Esophagus muscularis mucosa (tissue), 4 donors: ENCODE data around the gene NONO. TPM values are rescaled to one million over a fixed set of nuclear protein-coding genes. Genes with fewer than 3 reads are reported as not detected.
A peak's percentile ranks its signal among the peaks of the same experiment; 100 is the strongest.
"Not testable (repeated sequence)": the region's sequence is repeated elsewhere in the genome, so short reads cannot be mapped to it uniquely, and the experiment has no call there.

ENCODE experiments used
- DNase-seq: peaks from one replicate; pipeline ENCODE4 v3.0.0-alpha.2; 2017; ENCODE audit errors: extremely low spot score
- H3K27ac ChIP-seq, 4 donors: fragments of 200-600 bp; sonication (generic); replicated peaks in 1 of 4; 1 replicate in 3 of 4; 2 replicates in 1 of 4; pipeline ENCODE4 v1.5.1; 2016 to 2019; ENCODE audit warnings: mild to moderate bottlenecking in 1 of 4
- H3K27me3 ChIP-seq, 4 donors: fragments of 200-600 bp; sonication (generic); one replicate each; pipeline versions ENCODE4 v1.5.1 to v1.6.0; 2016 to 2019
- H3K36me3 ChIP-seq, 4 donors: fragments of 200-600 bp; sonication (generic); one replicate each; pipeline ENCODE4 v1.5.1; 2016 to 2019
- H3K4me1 ChIP-seq, 4 donors: fragments of 200-600 bp; sonication (generic); one replicate each; pipeline ENCODE4 v1.5.1; 2016 to 2019
- H3K4me3 ChIP-seq, 4 donors: fragments of 200-600 bp; sonication (generic); 1 replicate in 2 of 4; 2 replicates in 2 of 4; pipeline ENCODE4 v1.5.1; 2016 to 2019; ENCODE audit warnings: mild to moderate bottlenecking in 4 of 4, moderate library complexity in 1 of 4
- H3K9me3 ChIP-seq, 4 donors: fragments of 200-600 bp; sonication (generic); 1 replicate in 3 of 4; 2 replicates in 1 of 4; pipeline ENCODE4 v1.5.1; 2016 to 2019
- EP300 ChIP-seq: sonication (generic); formaldehyde crosslinking; IDR thresholded peaks from one replicate; pipeline ENCODE4 v1.6.1; 2017; ENCODE audit warnings: antibody characterized with exemption
- POLR2A ChIP-seq: fragments of 450-650 bp; IDR thresholded peaks from one replicate; pipeline ENCODE4 v1.6.1; 2017; ENCODE audit warnings: antibody characterized with exemption, moderate library complexity, mild to moderate bottlenecking, low read depth
- POLR2AphosphoS5 ChIP-seq, 2 donors: sonication (generic); formaldehyde crosslinking; IDR thresholded peaks; one replicate each; pipeline ENCODE4 v1.6.1; 2017; ENCODE audit warnings: antibody characterized with exemption in 2 of 2
- WGBS: methylation state at CpG from one replicate; pipeline ENCODE4 v1.1.5; 2018; 5-methylcytosine and 5-hydroxymethylcytosine counted together
- intact Hi-C: fragments of 100-400 bp; cut with DNase I; formaldehyde crosslinking; loops from one replicate; pipeline ENCODE4 v1.15.1; 2023
- total RNA-seq, 4 donors: library from RNA; depleted of rRNA; stranded (reverse); fragments of >200 nt; gene quantifications; one replicate each; pipeline versions ENCODE4 v1.1.0 to v1.2.1, GENCODE V29; 2016
- TF ChIP-seq, protein P1 (sequence below), 3 experiments: fragments of 200-600 bp in 2 of 3; fragments of 450-650 bp in 1 of 3; sonication (generic) in 2 of 3; IDR thresholded peaks; one replicate each; pipeline ENCODE4 v1.5.1; 2017 to 2019; ENCODE audit warnings: antibody characterized with exemption in 3 of 3, mild to moderate bottlenecking in 2 of 3, moderate library complexity in 1 of 3

NONO gene
- total RNA-seq, 4 donors from 2014 or later, result 191 to 237 (median 235) TPM

DNA sequence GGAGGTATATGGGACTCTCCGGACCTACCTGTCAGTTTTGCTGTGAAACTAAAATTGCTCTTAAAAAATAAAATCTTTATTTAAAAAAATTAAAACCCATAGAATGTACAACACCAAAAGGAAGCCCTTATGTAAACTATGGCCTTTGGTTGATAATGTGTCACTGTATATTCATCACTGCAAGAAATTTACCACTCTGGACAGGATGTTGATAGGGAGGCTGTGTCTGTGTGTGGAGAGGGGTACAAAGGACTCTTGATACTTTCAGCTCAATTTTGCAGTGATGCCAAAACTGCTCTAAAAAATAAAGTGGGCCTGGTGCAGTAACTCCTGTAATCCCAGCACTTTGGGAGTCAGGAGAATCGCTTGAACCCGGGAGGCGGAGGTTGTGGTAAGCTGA lies 26.6 kb upstream of the NONO start:
- WGBS, result 83% methylated on average over 4 of the region's 4 CpGs
- H3K4me1 ChIP-seq, result peaks cover 6 to 18% (median 18%) of the 10 kb centered on the region in 4 donors
- no peak overlapping the region for H3K27ac ChIP-seq
- DNase-seq, result no peak
- H3K4me3 ChIP-seq, result no peak overlapping the region
- no peaks in the 10 kb centered on the region for H3K27me3 ChIP-seq
- H3K36me3 ChIP-seq, result no peaks in the 10 kb centered on the region
- TF ChIP-seq POLR2AphosphoS5 (IDR thresholded peaks at IDR 0.05) (no peak), EP300 (no peak), POLR2A (no peak)
- TF ChIP-seq, protein P1, sequence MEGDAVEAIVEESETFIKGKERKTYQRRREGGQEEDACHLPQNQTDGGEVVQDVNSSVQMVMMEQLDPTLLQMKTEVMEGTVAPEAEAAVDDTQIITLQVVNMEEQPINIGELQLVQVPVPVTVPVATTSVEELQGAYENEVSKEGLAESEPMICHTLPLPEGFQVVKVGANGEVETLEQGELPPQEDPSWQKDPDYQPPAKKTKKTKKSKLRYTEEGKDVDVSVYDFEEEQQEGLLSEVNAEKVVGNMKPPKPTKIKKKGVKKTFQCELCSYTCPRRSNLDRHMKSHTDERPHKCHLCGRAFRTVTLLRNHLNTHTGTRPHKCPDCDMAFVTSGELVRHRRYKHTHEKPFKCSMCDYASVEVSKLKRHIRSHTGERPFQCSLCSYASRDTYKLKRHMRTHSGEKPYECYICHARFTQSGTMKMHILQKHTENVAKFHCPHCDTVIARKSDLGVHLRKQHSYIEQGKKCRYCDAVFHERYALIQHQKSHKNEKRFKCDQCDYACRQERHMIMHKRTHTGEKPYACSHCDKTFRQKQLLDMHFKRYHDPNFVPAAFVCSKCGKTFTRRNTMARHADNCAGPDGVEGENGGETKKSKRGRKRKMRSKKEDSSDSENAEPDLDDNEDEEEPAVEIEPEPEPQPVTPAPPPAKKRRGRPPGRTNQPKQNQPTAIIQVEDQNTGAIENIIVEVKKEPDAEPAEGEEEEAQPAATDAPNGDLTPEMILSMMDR (IDR thresholded peaks at IDR 0.05), result no peak
- H3K9me3 ChIP-seq, result no peaks in the 10 kb centered on the region
- intact Hi-C loops, result loop anchor here (1.0 to 10.0 kb wide), 3 partner anchors 25 to 132 kb away; partner anchors contain the start of gene TAF1

DNA sequence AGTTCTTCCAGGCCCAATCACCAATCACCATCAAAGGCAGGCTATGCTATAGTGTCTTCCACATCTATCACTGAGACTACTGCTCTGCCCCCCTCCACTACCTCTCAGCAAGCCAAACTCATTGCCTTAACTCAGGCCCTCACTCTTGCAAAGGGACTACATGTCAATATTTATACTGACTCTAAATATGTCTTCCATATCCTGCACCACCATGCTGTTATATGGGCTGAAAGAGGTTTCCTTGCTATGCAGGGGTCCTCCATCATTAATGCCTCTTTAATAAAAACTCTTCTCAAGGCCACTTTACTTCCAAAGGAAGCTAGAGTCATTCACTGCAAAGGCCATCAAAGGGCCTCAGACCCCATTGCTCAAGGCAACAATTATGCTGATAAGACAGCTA lies 14.8 kb upstream of the NONO start:
- H3K9me3 ChIP-seq, H3K27ac ChIP-seq, H3K4me3 ChIP-seq, H3K36me3 ChIP-seq, intact Hi-C loops, H3K4me1 ChIP-seq, H3K27me3 ChIP-seq, DNase-seq: not testable (repeated sequence)

DNA sequence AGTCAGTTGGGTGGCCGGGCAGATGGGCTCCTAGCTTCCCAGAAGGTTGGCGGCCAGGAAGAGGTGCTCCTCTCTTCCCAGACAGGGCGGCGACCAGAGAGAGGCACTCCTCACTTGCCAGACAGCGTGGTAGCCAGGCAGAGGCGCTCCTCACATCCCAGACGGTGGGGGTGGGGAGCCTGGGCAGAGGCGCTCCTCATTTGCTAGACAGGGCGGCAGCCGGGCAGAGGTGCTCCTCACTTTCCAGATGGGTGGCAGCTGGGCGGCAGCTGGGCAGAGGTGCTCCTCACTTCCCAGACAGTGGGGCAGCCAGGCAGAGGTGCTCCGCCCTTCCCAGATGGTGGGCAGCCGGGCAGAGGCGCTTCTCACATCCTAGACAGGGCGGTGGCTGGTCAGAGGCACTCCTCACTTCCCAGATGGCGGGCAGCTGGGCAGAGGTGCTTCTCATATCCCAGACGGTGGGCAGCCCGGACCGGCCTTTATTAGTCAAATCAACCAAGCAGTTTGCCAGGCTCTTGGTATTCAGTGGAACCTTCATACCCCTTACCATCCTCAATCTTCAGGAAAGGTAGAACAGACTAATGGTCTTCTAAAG lies 13.5 kb upstream of the NONO start:
- no peak overlapping the region for H3K27ac ChIP-seq
- H3K9me3 ChIP-seq, result no peaks in the 10 kb centered on the region
- no peak overlapping the region for H3K4me3 ChIP-seq
- WGBS, result 88% methylated on average over 10 of the region's 19 CpGs
- TF ChIP-seq, protein P1 (IDR thresholded peaks at IDR 0.05), result no peak
- TF ChIP-seq EP300 (no peak), POLR2AphosphoS5 (IDR thresholded peaks at IDR 0.05) (no peak), POLR2A (no peak)
- no peak for DNase-seq
- no peaks in the 10 kb centered on the region for H3K36me3 ChIP-seq
- no peaks in the 10 kb centered on the region for H3K27me3 ChIP-seq
- intact Hi-C loops, result no loop called here
- no peaks in the 10 kb centered on the region for H3K4me1 ChIP-seq

DNA sequence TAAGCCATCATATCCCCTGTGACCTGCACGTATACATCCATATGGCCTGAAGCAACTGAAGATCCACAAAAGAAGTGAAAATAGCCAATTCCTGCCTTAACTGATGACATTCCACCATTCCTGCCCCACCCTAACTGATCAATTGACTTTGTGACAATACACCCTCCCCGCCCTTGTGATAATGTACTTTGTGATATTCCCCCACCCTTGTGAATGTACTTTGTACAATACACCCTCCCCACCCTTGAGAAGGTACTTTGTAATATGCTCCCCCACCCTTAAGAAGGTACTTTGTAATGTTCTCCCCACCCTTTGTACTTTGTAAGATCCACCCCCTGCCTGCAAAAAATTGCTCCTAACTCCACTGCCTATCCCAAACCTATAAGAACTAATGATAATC lies 11.1 kb upstream of the NONO start:
- whole genome bisulfite sequencing, result 79% methylated on average over 2 of the region's 2 CpGs
- H3K27me3 ChIP-seq, intact Hi-C loops, DNase-seq, H3K36me3 ChIP-seq, H3K27ac ChIP-seq, H3K4me3 ChIP-seq, H3K9me3 ChIP-seq, H3K4me1 ChIP-seq: not testable (repeated sequence)

DNA sequence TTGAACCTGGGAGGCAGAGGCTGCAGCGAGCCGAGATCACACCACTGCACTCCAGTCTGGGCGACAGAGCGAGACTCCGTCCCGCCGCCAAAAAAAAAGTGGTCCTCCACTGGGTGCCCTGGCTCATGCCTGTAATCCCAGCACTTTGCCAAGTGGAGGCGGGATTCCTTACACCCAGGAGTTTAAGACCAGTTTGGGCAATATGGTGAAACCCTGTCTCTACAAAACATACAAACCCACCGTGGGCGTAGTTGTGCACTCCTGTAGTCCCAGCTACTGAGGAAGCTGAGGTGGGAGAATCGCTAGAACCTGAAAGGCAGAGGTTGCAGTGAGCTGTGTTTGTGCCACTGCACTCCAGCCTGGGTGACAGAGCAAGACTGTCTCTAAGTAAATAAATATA lies 2.1 kb upstream of the NONO start:
- H3K36me3 ChIP-seq, H3K27ac ChIP-seq, H3K4me3 ChIP-seq, intact Hi-C loops, H3K27me3 ChIP-seq, DNase-seq, H3K9me3 ChIP-seq: not testable (repeated sequence)
- peaks cover 7 to 19% (median 17%) of the 10 kb centered on the region in 4 donors for H3K4me1 ChIP-seq
- 98% methylated on average over 8 of the region's 11 CpGs for WGBS

DNA sequence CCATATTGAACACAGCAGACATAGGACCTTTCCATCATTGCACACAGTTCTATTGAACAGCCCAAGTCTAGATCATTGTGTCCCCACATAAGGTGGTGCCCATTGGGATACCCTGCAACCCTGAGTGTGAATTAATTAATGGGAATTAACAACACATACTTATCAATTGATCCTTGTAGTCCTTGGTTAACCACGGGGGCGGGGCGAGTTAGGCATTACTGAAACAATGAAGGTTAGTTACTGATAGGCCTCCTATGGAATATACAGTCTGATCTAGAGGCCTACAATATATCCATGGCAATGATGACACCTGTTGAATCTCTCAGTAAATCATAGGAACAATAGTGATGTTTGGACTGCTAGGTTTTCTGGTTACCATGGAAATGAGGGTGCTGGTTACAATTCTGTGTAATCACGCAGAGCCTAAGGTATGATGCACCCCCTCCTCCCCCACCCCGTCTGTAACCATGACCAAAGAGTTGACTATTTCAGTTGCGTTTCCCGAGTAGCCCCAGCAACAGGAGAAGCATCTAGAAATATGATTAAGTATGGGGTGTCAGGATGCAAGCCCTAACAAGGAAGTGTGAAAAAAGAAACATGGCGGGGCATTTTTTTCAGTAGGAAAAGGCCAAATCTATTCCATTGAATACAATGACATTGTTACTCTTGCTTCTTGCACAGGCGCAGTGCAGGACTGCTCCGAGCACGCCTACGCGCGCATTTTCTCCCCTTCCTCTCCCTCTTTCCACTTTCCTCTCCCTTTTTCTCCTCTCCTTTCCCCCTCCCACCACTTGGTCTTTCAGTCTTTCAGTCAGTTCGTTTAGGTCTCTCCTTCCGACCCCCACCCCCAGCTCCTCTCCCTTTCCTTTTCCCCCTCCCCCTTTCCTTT lies 677 bp upstream of the NONO start:
- Histone ChIP-seq H3K4me1 (peaks cover 12 to 32% (median 32%) of the 10 kb centered on the region in 4 donors), H3K4me3 (peak overlapping the region; percentile 57 to 72 (median 64)), H3K36me3 (peaks cover 0 to 5% (median 0%) of the 10 kb centered on the region in 4 donors), H3K27me3 (no peaks in the 10 kb centered on the region), H3K9me3 (no peaks in the 10 kb centered on the region), H3K27ac (peak overlapping the region; percentile 76 to 93 (median 85))
- TF ChIP-seq POLR2A (no peak), POLR2AphosphoS5 (IDR thresholded peaks at IDR 0.05) (no peak), EP300 (no peak)
- TF ChIP-seq, protein P1 (IDR thresholded peaks at IDR 0.05), result no peak
- WGBS, result 40% methylated on average over 16 of the region's 16 CpGs
- intact Hi-C loops, result loop anchor here (1.0 kb wide), 1 partner anchor 26 kb away; no protein-coding TSS in a partner anchor
- DNase-seq, result no peak
